Muscle of back (tissue), 11 donors: Measurements from ENCODE around the gene PRR13. TPM values are rescaled to one million over a fixed set of nuclear protein-coding genes. Genes with fewer than 3 reads are reported as not detected.
"Not testable (repeated sequence)": the region's sequence is repeated elsewhere in the genome, so short reads cannot be mapped to it uniquely, and the experiment has no call there.

Experiments used
- DNase-seq, 3 donors: peaks; one replicate each; pipeline versions ENCODE4 v3.0.0 to v3.0.0-alpha.2; 2013
- polyA plus RNA-seq, 10 donors: library from polyadenylated mRNA; unstranded; fragments of 120-200 nt; gene quantifications; one replicate each; pipeline ENCODE4 v1.2.1, GENCODE V29; 2013; ENCODE audit not compliant: insufficient read length in 10 of 10

PRR13 gene
- polyA plus RNA-seq, 10 donors = 39.2 to 58.4 (median 49.0) TPM

GRCh38 chr12:53467082-53467481 lies 25.5 kb downstream of the PRR13 start:
- no peak for DNase-seq

DNA sequence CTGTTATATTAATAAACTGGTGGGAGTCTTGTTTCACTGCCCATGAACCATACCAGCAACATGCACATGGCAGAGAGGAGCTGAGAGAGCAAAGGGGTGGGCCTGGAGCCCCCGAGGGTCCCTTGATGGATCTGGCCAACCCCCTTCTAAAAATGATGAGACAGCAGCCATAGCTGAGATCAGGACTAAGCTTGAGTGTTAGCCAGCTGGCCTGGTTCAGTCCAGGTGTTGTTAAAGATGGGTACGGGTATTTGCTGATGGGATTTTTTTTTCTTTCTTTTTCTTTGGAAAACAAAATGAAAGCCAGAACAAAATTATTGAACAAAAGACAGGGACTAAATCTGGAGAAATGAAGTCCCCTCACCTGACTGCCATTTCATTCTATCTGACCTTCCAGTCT lies 26.3 kb downstream of the PRR13 start:
- DNase-seq = no peak

DNA sequence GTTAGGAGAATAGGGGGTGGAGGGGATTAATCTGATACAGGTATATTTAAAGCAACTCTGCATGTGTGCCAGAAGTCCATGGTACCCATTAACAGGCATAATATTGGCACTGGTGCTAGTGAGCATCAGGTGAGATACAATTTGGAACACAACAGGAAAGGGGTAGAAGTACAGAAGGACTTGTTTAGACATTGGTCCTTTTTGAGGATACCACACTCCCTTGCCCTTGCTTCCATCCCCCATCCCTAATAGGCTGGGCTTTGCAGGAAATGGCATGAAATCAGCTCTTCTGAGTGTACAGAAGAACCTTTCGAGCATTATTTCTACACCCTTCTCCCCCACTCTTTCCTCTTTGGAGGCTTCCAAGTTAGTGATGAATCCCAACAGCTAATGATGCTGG lies 26.7 kb downstream of the PRR13 start:
- no peak for DNase-seq

DNA sequence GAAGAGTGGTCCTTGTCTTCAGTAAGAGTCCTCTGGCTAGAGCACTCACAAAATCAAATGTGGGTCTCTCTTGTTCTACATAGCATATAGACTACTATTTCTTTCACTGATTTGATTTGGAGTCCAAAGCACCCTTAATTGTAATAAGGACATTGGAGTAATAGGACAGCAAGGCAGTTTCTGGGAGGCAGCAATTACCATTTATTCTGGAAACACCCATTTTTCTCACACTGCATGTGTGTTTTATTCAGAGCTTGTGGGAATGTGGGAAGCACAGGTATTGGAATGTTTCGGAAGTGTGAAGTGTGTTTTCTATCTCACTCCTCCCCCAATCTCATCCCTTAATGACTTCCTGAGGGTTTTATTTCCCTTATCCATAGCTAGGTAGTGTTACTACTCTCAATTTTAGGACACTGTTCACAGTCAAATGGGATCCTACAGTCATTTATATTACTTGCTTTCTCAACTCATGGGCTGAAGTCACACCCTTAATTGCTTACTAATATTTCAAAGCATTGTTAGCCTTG lies 30.6 kb downstream of the PRR13 start:
- DNase-seq = no peak

DNA sequence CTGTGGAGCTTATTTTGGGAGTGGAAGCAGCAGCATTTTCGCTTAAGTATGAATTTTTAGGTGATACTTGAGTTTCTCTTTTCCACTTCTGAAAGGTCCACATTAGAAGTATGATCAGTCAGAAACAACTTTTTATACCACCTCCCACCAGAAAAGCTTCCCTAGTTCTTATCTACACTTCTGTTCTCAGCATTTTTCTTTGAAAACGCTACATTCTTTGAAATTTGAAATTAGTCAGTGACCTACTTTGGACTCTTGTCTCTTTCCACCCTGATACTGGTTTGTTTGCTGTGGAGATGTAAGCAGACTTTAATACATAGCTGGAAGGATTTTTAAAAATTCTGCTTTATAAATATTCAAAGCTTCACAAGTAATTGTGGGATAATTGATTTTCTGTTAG lies 32.5 kb downstream of the PRR13 start:
- DNase-seq = no peak

DNA sequence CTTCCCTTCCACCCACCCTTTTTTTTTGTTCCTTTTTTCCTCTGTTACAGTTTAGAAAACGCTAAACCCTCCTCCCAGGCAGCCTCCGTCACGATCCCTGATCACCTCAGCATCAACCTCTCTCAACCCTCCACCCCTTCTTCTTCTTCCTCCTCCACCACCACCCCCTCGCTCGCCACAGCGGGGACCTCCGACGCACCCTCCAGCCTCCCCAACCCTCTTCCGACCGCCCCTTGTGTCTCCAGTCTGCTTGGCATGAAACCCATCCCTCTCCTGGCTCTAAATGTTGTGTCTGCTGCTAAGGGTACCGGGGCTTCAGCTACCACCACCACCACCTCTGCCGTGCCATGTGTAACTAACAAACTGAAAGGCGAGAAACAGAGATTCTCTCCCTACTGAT lies 33.3 kb downstream of the PRR13 start:
- DNase-seq = no peak

GRCh38 chr12:53476769-53477209 lies 35.3 kb downstream of the PRR13 start:
- DNase-seq = no peak

DNA sequence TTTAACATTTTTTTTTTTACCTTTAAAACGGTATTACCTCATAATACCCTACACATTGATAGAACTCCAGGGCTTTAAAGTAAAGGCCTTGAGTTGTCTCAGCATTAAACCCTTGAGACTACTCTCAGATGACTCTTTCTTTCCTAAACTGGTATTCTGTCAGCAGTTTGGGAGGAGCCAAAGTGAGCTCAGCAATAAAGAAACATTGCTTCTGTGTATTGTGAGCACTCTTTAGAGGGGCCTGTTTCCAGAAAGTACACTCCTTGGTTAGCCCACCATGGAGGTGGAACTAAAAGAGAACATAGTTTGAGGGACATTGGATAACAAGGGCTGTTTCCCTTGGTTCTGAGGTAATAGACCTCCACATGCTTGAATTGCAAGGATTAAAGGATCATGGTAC lies 37.3 kb downstream of the PRR13 start:
- no peak for DNase-seq

DNA sequence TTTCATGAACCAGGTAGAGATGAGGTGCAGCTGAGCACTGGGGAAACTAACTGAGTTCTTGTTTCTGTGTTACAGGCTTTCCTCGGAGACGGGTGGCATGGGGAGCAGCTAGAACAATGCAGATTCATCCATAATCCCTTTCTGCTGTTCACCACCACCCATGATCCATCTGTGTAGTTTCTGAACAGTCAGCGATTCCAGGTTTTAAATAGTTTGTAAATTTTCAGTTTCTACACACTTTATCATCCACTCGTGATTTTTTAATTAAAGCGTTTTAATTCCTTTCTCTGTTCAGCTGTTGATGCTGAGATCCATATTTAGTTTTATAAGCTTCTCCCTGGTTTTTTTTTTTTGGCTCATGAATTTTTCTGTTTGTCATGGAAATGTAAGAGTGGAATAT lies 37.8 kb downstream of the PRR13 start:
- no peak for DNase-seq

- DNase-seq = no peak
Observed at GRCh38 chr12:53480491-53481442, 39.2 kb downstream of the PRR13 start.

DNA sequence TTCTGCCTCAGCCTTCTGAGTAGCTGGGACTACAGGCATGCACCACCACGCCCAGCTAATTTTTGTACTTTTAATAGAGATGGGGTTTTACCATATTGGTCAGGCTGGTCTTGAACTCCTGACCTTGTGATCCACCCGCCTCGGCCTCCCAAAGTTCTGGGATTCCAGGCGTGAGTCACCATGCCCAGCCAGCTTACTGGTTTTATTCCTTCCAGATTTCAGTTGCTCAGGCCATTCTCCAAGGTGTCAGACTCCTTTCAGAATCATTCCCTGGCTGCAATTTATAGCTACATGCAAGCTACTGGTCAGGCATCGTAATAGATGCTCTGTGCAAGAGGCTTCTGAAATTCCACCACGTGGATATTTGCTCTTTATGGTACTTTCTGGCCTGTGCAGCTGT lies 39.9 kb downstream of the PRR13 start:
- DNase-seq = not testable (repeated sequence)

DNA sequence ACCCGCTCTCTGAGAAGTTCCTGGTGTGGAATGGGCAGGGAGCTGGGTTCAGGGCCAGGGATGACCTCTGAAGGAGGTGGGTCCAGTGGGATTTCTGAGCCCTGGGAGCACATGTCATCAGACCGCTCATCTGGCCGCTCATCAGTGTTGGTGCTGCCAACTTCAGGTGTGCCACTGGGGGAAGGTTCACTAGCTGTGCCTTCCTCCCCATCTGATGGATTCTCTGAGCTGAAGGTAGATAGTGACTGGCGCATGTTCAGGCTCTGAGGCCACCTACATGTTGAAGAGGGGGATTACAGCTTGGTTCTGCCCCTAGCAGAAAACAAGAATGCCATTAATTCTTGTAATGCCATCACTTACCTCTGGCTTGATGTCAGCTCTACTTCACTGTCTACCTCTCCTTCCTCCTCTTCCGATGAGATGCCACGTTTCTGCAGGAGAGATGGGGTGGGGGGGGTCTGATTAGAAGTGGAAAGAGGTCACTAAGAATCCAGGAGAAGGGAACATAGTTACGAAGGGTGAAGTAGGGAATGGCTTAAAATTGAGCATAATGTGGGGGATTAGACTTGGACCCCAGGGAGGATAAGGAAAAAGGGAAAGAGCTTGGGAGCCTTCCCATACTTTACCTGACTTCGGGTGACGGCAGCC lies 40.5 kb downstream of the PRR13 start:
- DNase-seq = no peak

- no peak for DNase-seq
Observed at GRCh38 chr12:53482626-53483168, 41.2 kb downstream of the PRR13 start.

- DNase-seq = no peak
Observed at GRCh38 chr12:53483225-53483978, 41.9 kb downstream of the PRR13 start.

- DNase-seq = no peak
Observed at GRCh38 chr12:53483979-53484377, 42.4 kb downstream of the PRR13 start.

GRCh38 chr12:53484686-53485575 lies 43.4 kb downstream of the PRR13 start:
- no peak for DNase-seq

DNA sequence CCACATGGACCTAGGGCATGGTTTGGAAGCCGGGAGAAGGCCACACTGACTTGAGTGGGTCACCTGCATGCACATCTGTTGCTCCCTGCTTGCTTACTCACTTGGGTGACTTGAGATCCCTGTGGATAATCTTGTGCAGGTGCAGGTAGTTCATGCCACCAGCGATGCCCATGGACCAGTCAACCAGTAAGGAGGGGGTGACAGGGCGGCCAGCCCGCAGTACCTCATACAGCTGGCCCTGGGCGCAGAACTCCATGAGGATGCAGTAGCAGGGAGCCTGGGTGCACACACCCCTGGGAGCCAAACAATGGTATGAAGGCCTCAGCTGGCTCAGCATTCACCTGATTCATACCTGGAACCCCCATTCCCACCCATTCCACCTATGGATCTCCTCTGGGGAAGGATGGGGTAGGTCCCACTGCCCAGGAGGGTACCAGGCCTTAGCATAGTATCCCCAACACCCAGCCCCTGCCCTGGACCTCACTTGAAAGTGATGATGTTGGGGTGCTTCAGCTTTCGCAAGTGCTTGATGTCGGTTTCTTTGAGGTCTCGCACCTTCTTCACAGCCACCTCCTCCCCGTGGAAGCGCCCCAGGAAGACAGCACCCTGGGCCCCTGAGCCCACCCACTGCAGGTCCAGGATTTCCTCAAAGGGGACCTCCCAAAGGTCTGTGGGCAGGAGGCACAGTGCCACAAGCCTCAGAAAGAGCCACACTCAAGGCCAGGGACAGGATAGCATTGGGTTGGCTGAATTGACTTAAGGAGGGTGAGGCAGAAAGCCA lies 44.6 kb downstream of the PRR13 start:
- DNase-seq = no peak

GRCh38 chr12:53486736-53487487 lies 45.4 kb downstream of the PRR13 start:
- no peak for DNase-seq

- DNase-seq = no peak
Observed at GRCh38 chr12:53489242-53489864, 47.8 kb downstream of the PRR13 start.
